H7 (cell line): ENCODE results near the gene LRRC26. TPM values are rescaled to one million over a fixed set of nuclear protein-coding genes. Genes with fewer than 3 reads are reported as not detected.

Source experiments
- DNase-seq: peaks from one replicate; pipeline ENCODE4 v3.0.0; 2012
- H3K27me3 ChIP-seq: 2 replicates; pipeline ENCODE4 v1.6.0; 2011; ENCODE audit warnings: mild to moderate bottlenecking, low read length; ENCODE audit not compliant: control insufficient read depth, insufficient read depth
- H3K36me3 ChIP-seq: replicated peaks from 2 replicates; pipeline ENCODE4 v1.5.1; 2011; ENCODE audit warnings: low read length; ENCODE audit not compliant: control insufficient read depth, insufficient read depth
- H3K4me3 ChIP-seq: 2 replicates; pipeline ENCODE4 v1.5.1; 2011; ENCODE audit warnings: low read depth, mild to moderate bottlenecking, control low read depth, low read length, moderate library complexity; ENCODE audit not compliant: insufficient read depth
- total RNA-seq: library from RNA; depleted of rRNA; stranded (reverse); fragments of >200 nt; shearing (Covaris generic); gene quantifications from 2 replicates; pipeline ENCODE4 v1.2.3, GENCODE V29; 2014

LRRC26 gene
- total RNA-seq, 1 experiment from 2014 or later = 0.59 TPM

GRCh38 chr9:137160716-137161557, 8.9 kb downstream of the LRRC26 start:
- peaks cover 78% of the 10 kb centered on the region for H3K27me3 ChIP-seq
- DNase-seq = no peak
- no peaks in the 10 kb centered on the region for H3K36me3 ChIP-seq
- no peak overlapping the region for H3K4me3 ChIP-seq

DNA sequence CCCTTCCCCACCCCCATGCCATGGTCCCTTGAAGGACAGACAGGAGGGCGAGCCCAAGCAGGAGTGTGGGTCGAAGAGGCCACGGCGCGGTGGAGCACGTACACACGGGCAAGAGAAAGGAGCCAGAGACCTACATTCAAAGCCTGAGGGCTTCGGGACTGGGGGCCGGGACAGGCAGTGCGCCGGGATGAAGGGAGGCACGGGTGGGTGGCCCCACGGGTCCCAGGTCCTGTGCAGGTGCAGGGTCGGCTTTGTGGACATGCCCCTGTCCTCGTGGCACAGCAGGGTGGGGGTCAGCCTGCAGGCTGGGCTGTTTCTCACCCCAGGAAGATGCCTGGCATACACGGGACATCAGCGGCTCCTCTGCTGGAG, 9.8 kb downstream of the LRRC26 start:
- no peak for DNase-seq
- Histone ChIP-seq H3K4me3 (no peak overlapping the region), H3K36me3 (no peaks in the 10 kb centered on the region), H3K27me3 (peaks cover 85% of the 10 kb centered on the region)

- H3K36me3 ChIP-seq = no peaks in the 10 kb centered on the region
- peaks cover 83% of the 10 kb centered on the region for H3K27me3 ChIP-seq
- no peak for DNase-seq
- no peak overlapping the region for H3K4me3 ChIP-seq
Measured at GRCh38 chr9:137159105-137160053, 10.5 kb downstream of the LRRC26 start.

DNA sequence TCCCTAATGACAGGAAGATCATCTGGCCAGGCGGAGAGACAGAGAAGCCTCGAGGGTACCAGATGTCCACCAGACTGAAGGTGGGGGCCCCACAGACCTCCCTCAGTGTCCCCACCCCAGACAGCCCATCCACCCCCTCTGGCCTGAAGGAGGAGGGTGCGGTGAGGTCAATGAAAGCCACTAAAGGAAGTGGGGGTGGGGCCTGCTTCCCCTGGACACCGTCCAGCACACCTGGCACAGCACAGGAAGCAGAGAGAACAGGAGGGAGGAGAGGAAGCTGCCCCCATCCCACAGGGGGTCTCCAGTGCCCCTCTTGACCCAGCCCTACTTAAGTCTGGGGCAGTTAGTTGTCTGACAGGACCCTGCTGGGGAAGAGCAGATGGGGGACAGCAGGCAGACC, 11.2 kb downstream of the LRRC26 start:
- Histone ChIP-seq H3K36me3 (no peaks in the 10 kb centered on the region), H3K27me3 (peaks cover 78% of the 10 kb centered on the region), H3K4me3 (no peak overlapping the region)
- DNase-seq = no peak

DNA sequence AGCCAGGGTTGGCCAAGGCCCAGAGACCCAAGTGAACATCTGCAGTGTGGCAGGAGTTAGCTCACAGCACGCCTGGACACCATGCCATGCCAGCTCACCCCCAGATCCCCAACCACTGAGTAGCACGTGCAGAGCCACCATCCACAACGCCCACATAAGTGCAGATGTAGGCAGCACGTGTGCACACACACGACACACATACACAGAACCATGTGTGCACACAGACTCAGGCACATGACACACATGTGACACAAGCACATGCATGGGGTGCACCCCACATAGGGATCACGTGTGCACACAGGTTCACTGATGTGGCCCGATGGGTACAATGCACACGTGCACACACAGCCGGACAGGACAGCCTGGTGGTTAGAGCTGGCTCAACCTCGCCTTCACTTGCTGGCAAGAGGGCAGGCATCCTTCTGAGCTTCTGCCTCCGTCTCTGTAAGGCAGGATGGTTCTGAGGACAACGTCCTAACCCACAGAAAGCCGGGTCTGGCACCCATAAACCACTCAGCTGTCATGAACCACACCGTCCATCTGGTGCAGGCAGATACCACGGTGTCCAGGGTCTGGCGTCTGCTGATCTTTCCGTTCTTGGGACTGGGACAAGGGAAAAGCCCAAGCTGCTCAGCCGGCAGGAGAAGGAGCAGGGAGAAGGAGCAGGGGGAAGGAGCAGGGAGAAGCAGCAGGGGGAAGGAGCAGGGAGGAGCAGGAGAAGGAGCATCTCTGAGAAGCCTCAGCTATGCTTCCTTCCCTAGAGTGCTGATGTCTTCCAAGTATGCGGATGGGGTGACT, 12.0 kb downstream of the LRRC26 start:
- Histone ChIP-seq H3K27me3 (peaks cover 71% of the 10 kb centered on the region), H3K36me3 (no peaks in the 10 kb centered on the region), H3K4me3 (no peak overlapping the region)
- DNase-seq = no peak

- peaks cover 61% of the 10 kb centered on the region for H3K27me3 ChIP-seq
- peak; percentile 96 for DNase-seq
- H3K4me3 ChIP-seq = peak overlapping the region; percentile 55
- H3K36me3 ChIP-seq = no peaks in the 10 kb centered on the region
Measured at GRCh38 chr9:137156567-137157375, 13.1 kb downstream of the LRRC26 start.

DNA sequence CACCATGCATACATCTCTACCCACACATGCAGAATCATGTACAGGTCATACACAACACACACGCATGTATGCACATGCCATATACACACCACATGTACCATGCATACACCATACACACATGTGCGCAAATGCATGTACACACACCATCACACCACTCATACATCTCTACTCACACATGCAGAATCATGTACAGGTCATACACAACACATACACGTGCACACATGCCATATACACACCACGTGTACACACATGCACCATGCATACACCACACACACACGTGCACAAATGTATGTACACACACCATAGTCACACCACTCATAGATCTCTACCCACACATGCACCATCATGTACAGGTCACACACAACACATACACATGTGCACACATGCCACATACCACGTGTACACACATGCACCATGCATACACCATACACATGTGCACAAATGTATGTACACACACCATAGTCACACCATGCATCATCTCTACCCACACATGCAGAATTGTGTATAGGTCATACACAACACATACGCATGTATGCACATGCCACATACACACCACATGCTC, 16.9 kb downstream of the LRRC26 start:
- DNase-seq = no peak
- no peak overlapping the region for H3K4me3 ChIP-seq
- no peaks in the 10 kb centered on the region for H3K36me3 ChIP-seq
- peaks cover 32% of the 10 kb centered on the region for H3K27me3 ChIP-seq

DNA sequence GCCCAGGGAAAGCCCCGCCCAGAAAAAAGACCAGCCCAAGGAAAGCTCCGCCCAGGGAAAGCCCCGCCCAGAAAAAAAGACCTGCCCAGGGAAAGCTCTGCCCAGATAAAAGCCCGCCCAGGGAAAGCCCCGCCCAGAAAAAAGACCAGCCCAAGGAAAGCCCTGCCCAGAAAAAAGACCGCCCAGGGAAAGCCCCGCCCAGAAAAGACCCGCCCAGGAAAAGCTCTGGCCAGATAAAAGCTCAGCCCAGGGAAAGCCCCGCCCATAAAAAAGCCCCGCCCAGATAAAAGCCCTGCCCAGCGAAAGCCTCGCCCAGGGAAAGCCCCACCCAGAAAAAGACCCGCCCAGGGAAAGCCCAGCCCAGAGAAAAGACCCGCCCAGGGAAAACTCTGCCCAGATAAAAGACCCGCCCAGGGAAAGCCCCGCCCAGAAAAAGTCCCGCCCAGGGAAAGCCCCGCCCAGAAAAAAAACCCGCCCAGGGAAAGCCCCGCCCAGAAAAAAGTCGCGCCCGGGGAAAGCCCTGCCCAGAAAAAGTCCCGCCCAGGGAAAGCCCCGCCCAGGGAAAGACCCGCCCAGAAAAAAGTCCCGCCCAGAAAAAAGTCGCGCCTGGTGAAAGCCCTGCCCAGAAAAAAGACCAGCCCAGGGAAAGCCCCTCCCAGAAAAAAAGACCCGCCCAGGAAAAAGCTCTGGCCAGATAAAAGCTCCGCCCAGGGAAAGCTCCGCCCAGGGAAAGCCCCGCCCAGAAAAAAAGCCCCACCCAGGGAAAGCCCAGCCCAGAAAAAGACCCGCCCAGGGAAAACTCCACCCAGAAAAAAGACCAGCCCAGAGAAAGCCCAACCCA, 19.0 kb downstream of the LRRC26 start:
- peak; percentile 86 for DNase-seq
- no peak overlapping the region for H3K4me3 ChIP-seq
- H3K36me3 ChIP-seq = no peaks in the 10 kb centered on the region
- peaks cover 13% of the 10 kb centered on the region for H3K27me3 ChIP-seq

GRCh38 chr9:137149942-137150616, 19.8 kb downstream of the LRRC26 start:
- H3K4me3 ChIP-seq = no peak overlapping the region; the same call in 1 of the 2 replicates
- peak; percentile 83 for DNase-seq
- peaks cover 6% of the 10 kb centered on the region for H3K27me3 ChIP-seq
- no peaks in the 10 kb centered on the region for H3K36me3 ChIP-seq

DNA sequence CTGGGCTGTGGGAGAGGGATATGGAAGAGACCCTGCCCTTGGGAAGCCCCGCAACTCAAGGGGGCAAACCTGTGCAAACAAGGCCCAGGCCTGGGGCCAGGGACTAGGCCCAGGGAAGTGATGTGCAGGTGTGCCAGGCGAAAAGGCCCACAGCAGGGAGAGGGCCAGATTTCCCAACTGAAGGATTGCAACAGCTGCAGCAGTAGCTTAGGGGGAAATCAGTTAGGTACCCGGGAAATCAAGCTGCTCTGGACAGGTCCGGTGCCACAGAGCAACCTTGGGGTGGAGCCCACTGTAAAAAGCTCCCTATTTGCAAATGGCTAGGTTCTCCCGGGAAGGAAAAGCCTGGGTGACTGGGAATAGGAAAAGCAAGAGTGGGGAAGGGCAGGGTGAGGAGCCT, 20.5 kb downstream of the LRRC26 start:
- DNase-seq = no peak
- Histone ChIP-seq H3K27me3 (peaks cover 2% of the 10 kb centered on the region), H3K36me3 (no peaks in the 10 kb centered on the region), H3K4me3 (no peak overlapping the region)

GRCh38 chr9:137148661-137149060, 21.2 kb downstream of the LRRC26 start:
- H3K27me3 ChIP-seq = peaks cover 2% of the 10 kb centered on the region
- no peaks in the 10 kb centered on the region for H3K36me3 ChIP-seq
- no peak for DNase-seq
- no peak overlapping the region for H3K4me3 ChIP-seq

- H3K27me3 ChIP-seq = peaks cover 2% of the 10 kb centered on the region
- DNase-seq = no peak
- H3K36me3 ChIP-seq = no peaks in the 10 kb centered on the region
- no peak overlapping the region for H3K4me3 ChIP-seq
Measured at GRCh38 chr9:137148242-137148641, 21.6 kb downstream of the LRRC26 start.
